Measurements from ENCODE around the gene APOBEC3C. TPM values are rescaled to one million over a fixed set of nuclear protein-coding genes. Genes with fewer than 3 reads are reported as not detected.

APOBEC3C gene
- polyA plus RNA-seq (2012; ENCODE audit: missing spikeins): 69.7 TPM

- no peak for FAIRE-seq
- TF ChIP-seq TAF1 (IDR thresholded peaks at IDR 0.05; ENCODE audit: borderline replicate concordance, low read depth, low read length) (peak; percentile 81; the same call in 1 of the 2 replicates), POLR2AphosphoS5 (IDR thresholded peaks at IDR 0.05; ENCODE audit: low read depth, low read length) (peak; percentile 76), POLR2A (IDR thresholded peaks at IDR 0.05; ENCODE audit: low read depth, low read length) (peak; percentile 79)
- peak; percentile 76 for DNase-seq (ENCODE audit: insufficient read length)
These were observed at the start of gene APOBEC3C for GRCh38 chr22:39013942-39014722. Gene APOBEC3C (plus strand): TSS chr22:39014257. CDS start chr22:39014363, 106 bp downstream.

- DNase-seq (ENCODE audit: insufficient read length): no peak
- no peak for TF ChIP-seq POLR2AphosphoS5 (IDR thresholded peaks at IDR 0.05; ENCODE audit: low read depth, low read length)
- FAIRE-seq: no peak
These were observed 49.8 kb upstream of the APOBEC3C start for GRCh38 chr22:38964306-38964705.

GRCh38 chr22:38964989-38965388, 49.1 kb upstream of the APOBEC3C start:
- TF ChIP-seq POLR2AphosphoS5 (IDR thresholded peaks at IDR 0.05; ENCODE audit: low read depth, low read length) (no peak), POLR2A (IDR thresholded peaks at IDR 0.05; ENCODE audit: low read depth, low read length) (no peak), TAF1 (IDR thresholded peaks at IDR 0.05; ENCODE audit: borderline replicate concordance, low read depth, low read length) (no peak)
- DNase-seq (ENCODE audit: insufficient read length) (no peak), FAIRE-seq (no peak)

- DNase-seq (ENCODE audit: insufficient read length): no peak
- no peak for FAIRE-seq
- no peak for TF ChIP-seq TAF1 (IDR thresholded peaks at IDR 0.05; ENCODE audit: borderline replicate concordance, low read depth, low read length)
- TF ChIP-seq POLR2A (IDR thresholded peaks at IDR 0.05; ENCODE audit: low read depth, low read length): no peak
- no peak for TF ChIP-seq POLR2AphosphoS5 (IDR thresholded peaks at IDR 0.05; ENCODE audit: low read depth, low read length)
These were observed 48.3 kb upstream of the APOBEC3C start for GRCh38 chr22:38965614-38966379.

GRCh38 chr22:38966380-38966702, 47.7 kb upstream of the APOBEC3C start:
- TF ChIP-seq POLR2A (IDR thresholded peaks at IDR 0.05; ENCODE audit: low read depth, low read length) (no peak), TAF1 (IDR thresholded peaks at IDR 0.05; ENCODE audit: borderline replicate concordance, low read depth, low read length) (no peak), POLR2AphosphoS5 (IDR thresholded peaks at IDR 0.05; ENCODE audit: low read depth, low read length) (no peak)
- DNase-seq (ENCODE audit: insufficient read length): no peak
- no peak for FAIRE-seq

DNA sequence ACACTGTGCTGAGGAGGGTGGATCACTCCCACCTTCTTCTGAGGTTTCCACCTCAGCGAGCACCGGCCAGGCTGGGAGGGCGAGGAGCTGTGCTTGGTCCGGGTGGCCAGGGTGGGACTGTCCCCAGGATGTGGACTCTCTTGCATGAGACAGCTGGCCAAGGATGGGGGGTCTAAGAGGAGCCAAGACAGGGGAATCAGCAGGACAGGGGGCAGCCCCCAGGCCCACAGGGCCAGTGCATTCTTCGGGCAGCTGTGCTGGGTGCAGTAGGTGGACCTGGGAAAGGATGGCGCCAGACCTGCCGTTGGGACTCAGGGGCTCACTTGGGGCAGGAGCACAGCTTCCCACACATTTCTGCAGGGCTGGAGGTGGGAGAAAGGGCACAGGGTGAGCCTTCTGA, 47.1 kb upstream of the APOBEC3C start:
- FAIRE-seq (no peak), DNase-seq (ENCODE audit: insufficient read length) (no peak)
- no peak for TF ChIP-seq POLR2A (IDR thresholded peaks at IDR 0.05; ENCODE audit: low read depth, low read length)
- TF ChIP-seq TAF1 (IDR thresholded peaks at IDR 0.05; ENCODE audit: borderline replicate concordance, low read depth, low read length): no peak
- TF ChIP-seq POLR2AphosphoS5 (IDR thresholded peaks at IDR 0.05; ENCODE audit: low read depth, low read length): no peak

DNA sequence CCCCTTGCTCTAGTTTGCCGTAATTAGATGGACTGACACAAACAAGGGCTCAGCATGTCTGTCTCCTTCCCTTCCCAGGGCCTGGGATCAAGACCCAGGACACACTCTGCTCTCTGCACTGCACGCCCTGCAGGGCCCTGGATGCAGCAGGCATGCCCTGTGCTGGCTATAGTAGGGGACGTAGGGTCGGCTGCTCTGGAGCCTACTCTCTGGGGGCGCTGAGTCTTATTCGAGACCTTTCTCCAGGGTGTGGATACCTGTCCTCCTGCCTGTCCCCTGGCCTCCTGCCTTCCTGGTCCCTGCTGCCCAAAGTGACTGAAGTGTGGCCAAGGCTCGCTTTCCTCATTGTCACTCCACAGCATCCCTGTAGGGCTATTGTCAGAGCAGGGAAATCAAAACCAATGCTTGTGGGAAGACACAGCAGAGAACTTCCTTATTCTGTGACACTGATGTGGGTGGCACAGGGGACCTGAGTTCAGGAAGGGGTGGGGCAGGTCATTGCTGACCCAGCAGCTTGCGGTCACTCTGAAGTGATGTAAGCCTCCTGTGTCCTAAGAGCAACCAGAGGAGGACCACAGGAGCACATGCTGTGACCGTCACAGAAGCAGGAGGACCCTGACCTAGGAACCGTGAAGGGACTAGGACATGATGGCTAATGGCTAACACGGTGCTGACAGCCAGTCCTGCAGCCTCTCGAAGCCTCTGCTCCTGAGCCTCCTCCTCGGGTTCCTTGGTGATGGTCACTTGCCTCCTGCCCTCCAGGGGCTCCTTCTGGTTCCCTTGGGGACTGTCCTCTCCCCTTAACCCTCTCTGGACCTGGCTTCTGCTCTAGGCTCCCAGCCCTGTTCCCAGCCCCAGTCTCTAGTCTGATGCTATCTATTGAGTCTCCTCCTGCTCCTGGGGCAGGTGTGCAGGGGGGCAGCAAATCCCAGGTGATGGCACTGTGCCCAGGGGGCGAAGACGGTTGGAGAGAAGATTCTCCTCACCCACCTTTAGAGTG, 46.3 kb upstream of the APOBEC3C start:
- FAIRE-seq: peak; percentile 94
- no peak for TF ChIP-seq TAF1 (IDR thresholded peaks at IDR 0.05; ENCODE audit: borderline replicate concordance, low read depth, low read length)
- no peak for TF ChIP-seq POLR2A (IDR thresholded peaks at IDR 0.05; ENCODE audit: low read depth, low read length)
- TF ChIP-seq POLR2AphosphoS5 (IDR thresholded peaks at IDR 0.05; ENCODE audit: low read depth, low read length): no peak
- DNase-seq (ENCODE audit: insufficient read length): no peak

GRCh38 chr22:38968801-38969200, 45.3 kb upstream of the APOBEC3C start:
- FAIRE-seq: no peak
- no peak for TF ChIP-seq TAF1 (IDR thresholded peaks at IDR 0.05; ENCODE audit: borderline replicate concordance, low read depth, low read length)
- TF ChIP-seq POLR2AphosphoS5 (IDR thresholded peaks at IDR 0.05; ENCODE audit: low read depth, low read length): no peak
- TF ChIP-seq POLR2A (IDR thresholded peaks at IDR 0.05; ENCODE audit: low read depth, low read length): no peak

GRCh38 chr22:38970551-38970950, 43.5 kb upstream of the APOBEC3C start:
- no peak for TF ChIP-seq TAF1 (IDR thresholded peaks at IDR 0.05; ENCODE audit: borderline replicate concordance, low read depth, low read length)
- no peak for DNase-seq (ENCODE audit: insufficient read length)
- peak; percentile 56 for FAIRE-seq

More at GRCh38 chr22:38968801-38969200, 45.3 kb upstream of the APOBEC3C start:
- no peak for DNase-seq (ENCODE audit: insufficient read length)

- no peak for TF ChIP-seq POLR2A (IDR thresholded peaks at IDR 0.05; ENCODE audit: low read depth, low read length)
- no peak for TF ChIP-seq TAF1 (IDR thresholded peaks at IDR 0.05; ENCODE audit: borderline replicate concordance, low read depth, low read length)
- TF ChIP-seq POLR2AphosphoS5 (IDR thresholded peaks at IDR 0.05; ENCODE audit: low read depth, low read length): no peak
- DNase-seq (ENCODE audit: insufficient read length): no peak
- FAIRE-seq: no peak
These were observed 42.9 kb upstream of the APOBEC3C start for GRCh38 chr22:38971202-38971601.

GRCh38 chr22:38971791-38972190, 42.3 kb upstream of the APOBEC3C start:
- FAIRE-seq (no peak), DNase-seq (ENCODE audit: insufficient read length) (no peak)
- no peak for TF ChIP-seq POLR2A (IDR thresholded peaks at IDR 0.05; ENCODE audit: low read depth, low read length)
- no peak for TF ChIP-seq TAF1 (IDR thresholded peaks at IDR 0.05; ENCODE audit: borderline replicate concordance, low read depth, low read length)

Measured in GM12892 (cell line).